SK-N-MC (cell line): ENCODE data around the gene OTOGL.

Experiments
- EZH2 ChIP-seq: fragments of 200-600 bp; sonication (generic); IDR thresholded peaks from one replicate; pipeline ENCODE4 v1.6.1; 2017; ENCODE audit warnings: antibody characterized with exemption
- POLR2AphosphoS5 ChIP-seq: IDR thresholded peaks from 2 replicates; pipeline ENCODE4 v1.6.1; 2012; ENCODE audit warnings: mild to moderate bottlenecking, low read depth, low read length, borderline replicate concordance

DNA sequence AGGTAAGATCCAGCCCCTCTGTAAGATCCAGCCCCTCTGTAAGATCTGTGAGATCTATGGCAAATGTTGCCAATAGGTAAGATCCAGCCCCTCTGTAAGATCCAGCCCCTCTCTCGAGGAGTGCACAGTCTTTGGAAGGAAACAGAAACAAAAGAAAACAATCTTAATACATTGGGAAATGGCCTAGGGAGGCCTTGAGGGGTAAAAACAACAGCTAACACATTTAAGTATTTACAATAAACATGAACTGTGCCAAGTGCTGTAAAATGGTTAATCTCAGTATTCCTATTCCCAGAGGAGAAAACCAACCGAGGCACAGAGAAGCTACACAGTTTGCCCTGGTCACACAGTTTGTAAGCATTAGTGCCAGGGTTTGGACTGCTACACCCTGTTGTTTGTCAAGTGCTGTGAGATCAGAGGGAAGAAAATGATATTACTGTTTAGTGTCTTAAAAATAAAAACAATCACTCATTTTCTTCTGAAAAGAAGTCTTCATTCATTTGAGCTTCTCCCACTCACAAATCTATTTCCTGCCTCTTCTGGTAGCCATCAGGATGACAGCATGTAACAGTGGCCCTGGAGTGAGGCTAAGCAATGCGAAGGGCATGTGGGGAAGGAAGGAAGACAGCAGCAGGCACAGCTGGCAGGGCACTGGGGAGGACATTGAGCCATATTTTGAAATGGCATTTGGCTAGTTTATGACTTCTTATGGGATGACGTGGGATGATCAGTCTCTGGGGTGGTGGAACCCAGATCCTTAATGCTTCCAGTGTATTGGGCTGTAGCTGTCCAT is 226.0 kb downstream of the OTOGL start:
- TF ChIP-seq POLR2AphosphoS5 (no peak), EZH2 (no peak)
